Upper lobe of left lung (tissue), 4 donors: ENCODE data around the gene ECHDC1.

Source experiments
- CTCF ChIP-seq, 6 experiments: fragments of 450-650 bp in 4 of 6; fragments of 200-600 bp in 2 of 6; sonication (generic) in 2 of 6; IDR thresholded peaks; one replicate each; pipeline ENCODE4 v1.5.1; 2016 to 2019; ENCODE audit warnings: antibody characterized with exemption in 6 of 6
- EP300 ChIP-seq, 4 donors: sonication (generic); formaldehyde crosslinking; IDR thresholded peaks; one replicate each; pipeline ENCODE4 v1.5.1; 2017; ENCODE audit warnings: antibody characterized with exemption in 4 of 4, control low read depth in 2 of 4
- POLR2A ChIP-seq, 4 donors: fragments of 450-650 bp; IDR thresholded peaks; one replicate each; pipeline ENCODE4 v1.5.1; 2016 to 2017; ENCODE audit warnings: antibody characterized with exemption in 4 of 4, mild to moderate bottlenecking in 2 of 4
- POLR2AphosphoS5 ChIP-seq, 2 donors: sonication (generic); formaldehyde crosslinking; IDR thresholded peaks; one replicate each; pipeline ENCODE4 v1.5.1; 2017; ENCODE audit warnings: antibody characterized with exemption in 2 of 2

GRCh38 chr6:127279815-127280214 lies 63.6 kb downstream of the ECHDC1 start:
- TF ChIP-seq CTCF (IDR thresholded peaks at IDR 0.05), result no peak
- no peak for TF ChIP-seq POLR2A (IDR thresholded peaks at IDR 0.05)
- TF ChIP-seq POLR2AphosphoS5 (IDR thresholded peaks at IDR 0.05), result no peak
- no peak for TF ChIP-seq EP300 (IDR thresholded peaks at IDR 0.05)
